ENCODE measurements around the gene DDX55.

- TF ChIP-seq CTCF (conservative IDR thresholded peaks at IDR 0.05; ENCODE audit: low read depth, low read length) (no peak), EZH2 (IDR thresholded peaks at IDR 0.05; ENCODE audit: low read length, unreplicated experiment) (no peak), EZH2phosphoT487 (IDR thresholded peaks at IDR 0.05; ENCODE audit: borderline replicate concordance, low read length) (no peak)
Measured at GRCh38 chr12:123614531-123614930, 12.6 kb downstream of the DDX55 start.

All from PC-3 (cell line).